Adrenal gland (tissue), 12 donors: ENCODE results near the gene PIM3. TPM values are rescaled to one million over a fixed set of nuclear protein-coding genes. Genes with fewer than 3 reads are reported as not detected.

Experiments used
- DNase-seq, 7 donors: peaks; one replicate each; pipeline ENCODE4 v3.0.0-alpha.2; 2019 to 2020
- H3K27ac ChIP-seq, 5 donors: fragments of 200-600 bp; sonication (generic) in 4 of 5; 1 replicate in 3 of 5; 2 replicates in 2 of 5; pipeline versions ENCODE4 v1.5.1 to v1.8.0; 2016 to 2020; ENCODE audit warnings: mild to moderate bottlenecking in 1 of 5
- H3K27me3 ChIP-seq: fragments of 200-600 bp; 2 replicates; pipeline ENCODE4 v1.8.0; 2021
- H3K36me3 ChIP-seq, 2 donors: fragments of 200-600 bp; replicated peaks in 1 of 2; 1 replicate in 1 of 2; 2 replicates in 1 of 2; pipeline versions ENCODE4 v1.5.1 to v1.8.0; 2018 to 2022
- H3K4me1 ChIP-seq, 2 donors: fragments of 200-600 bp; replicated peaks in 1 of 2; 1 replicate in 1 of 2; 2 replicates in 1 of 2; pipeline versions ENCODE4 v1.5.1 to v1.8.0; 2018 to 2021
- H3K4me3 ChIP-seq, 4 donors: fragments of 200-600 bp; sonication (generic) in 3 of 4; one replicate each; pipeline ENCODE4 v1.5.1; 2016 to 2018
- H3K9me3 ChIP-seq, 3 donors: fragments of 200-600 bp; sonication (generic) in 1 of 3; replicated peaks in 1 of 3; 1 replicate in 2 of 3; 2 replicates in 1 of 3; pipeline versions ENCODE4 v1.5.1 to v1.8.0; 2016 to 2021
- POLR2A ChIP-seq, 2 donors: fragments of 450-650 bp; IDR thresholded peaks; one replicate each; pipeline ENCODE4 v1.6.1; 2017; ENCODE audit warnings: antibody characterized with exemption in 2 of 2, mild to moderate bottlenecking in 2 of 2, moderate library complexity in 1 of 2
- WGBS, 4 donors: extraction: QIAGEN DNeasy Blood & Tissue Kit in 2 of 4; methylation state at CpG; one replicate each; pipeline versions ENCODE4 v1.1.5 to v1.1.7; 2013 to 2017; 5-methylcytosine and 5-hydroxymethylcytosine counted together
- intact Hi-C, 2 donors: fragments of 100-400 bp; cut with DNase I; formaldehyde crosslinking; loops; one replicate each; pipeline versions ENCODE4 v1.14.1 to v1.15.0; 2022 to 2023
- polyA plus RNA-seq, 3 donors: library from polyadenylated mRNA; stranded (reverse); fragments of 200-250 nt in 2 of 3; fragments of 350-450 nt in 1 of 3; fragmentation: Illumina TruSeq in 1 of 3; extraction: RNeasy Lipid Tissue Mini Kit (QIAGEN cat#74804) in 1 of 3; gene quantifications; one replicate each; pipeline ENCODE4 v1.2.3, GENCODE V29; 2013 to 2014
- total RNA-seq, 9 donors: library from RNA; depleted of rRNA in 4 of 9; stranded (reverse); fragments of >200 nt in 4 of 9; fragments of 120-200 nt in 1 of 9; fragmentation: NEBNext Ultra II Directional in 1 of 9; extraction: Animal tissue kit (Norgen Biotek cat#: 25700) in 1 of 9; gene quantifications; one replicate each; pipeline versions ENCODE4 v1.1.0 to v1.2.4, GENCODE V29; 2013 to 2023
- TF ChIP-seq, protein P1 (sequence below), 6 experiments: fragments of 450-650 bp in 4 of 6; fragments of 200-600 bp in 2 of 6; sonication (generic) in 1 of 6; IDR thresholded peaks; 1 replicate in 5 of 6; 2 replicates in 1 of 6; pipeline versions ENCODE4 v1.5.1 to v1.8.0; 2016 to 2021; ENCODE audit warnings: antibody characterized with exemption in 6 of 6, mild to moderate bottlenecking in 2 of 6, moderate library complexity in 1 of 6
- donor health status: healthy with polysubstance abuse.
- donor health status: Bipolar disorder and iron deficiency.
- donor health status: DM: yes; HTN: yes; CAD: no.
- donor health status: DM: no; HTN: no; CAD: no.
- donor health status: DM: no; HTN: no; CAD: no.
- donor health status: DM: yes; HTN: yes; CAD: no.

The PIM3 gene
- total and polyA plus RNA-seq, 12 donors: 7.2 to 99.2 (median 51.7) TPM

- H3K4me1 ChIP-seq: peaks cover 57 to 72% of the 10 kb centered on the region in 2 donors
- intact Hi-C loops: no loop called here
Observed at GRCh38 chr22:49968831-49969661, 8.5 kb downstream of the PIM3 start.

DNA sequence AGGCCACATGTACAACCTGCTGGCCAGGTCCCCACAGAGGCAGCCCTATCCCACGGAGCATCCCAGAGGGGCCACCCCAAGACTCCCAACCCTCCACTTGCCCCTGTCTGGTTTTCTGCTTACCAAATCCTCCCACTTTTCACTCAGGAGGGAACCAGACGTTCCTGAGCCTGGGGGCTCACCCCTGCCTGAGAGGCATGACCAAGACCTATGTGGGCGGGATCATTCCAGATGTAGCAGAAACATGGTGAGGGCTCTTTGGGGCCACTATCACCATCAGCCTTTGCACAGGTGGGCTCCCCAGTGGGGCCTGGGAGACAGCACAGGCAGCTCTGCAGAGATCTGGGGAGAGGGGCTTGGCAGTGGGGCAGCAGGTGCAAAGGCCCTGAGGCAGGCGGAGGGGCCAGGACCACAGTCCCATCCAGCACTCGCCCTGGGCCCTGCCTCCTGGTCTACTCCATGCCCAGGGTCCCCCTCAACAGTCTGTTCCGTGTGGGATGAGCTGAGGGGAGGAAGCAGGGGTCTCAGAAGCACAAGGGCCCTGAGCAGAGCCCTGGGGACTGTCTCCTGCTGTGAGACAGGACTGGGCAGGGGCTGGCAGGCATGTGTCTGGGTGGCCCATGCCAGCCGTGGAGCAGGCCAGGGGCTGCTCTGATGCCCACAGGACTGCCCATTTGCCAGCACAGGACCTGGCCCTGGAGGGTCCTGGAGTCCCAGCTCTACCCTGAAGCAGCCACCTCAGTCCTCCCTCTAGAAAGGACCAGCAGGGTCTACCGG, 9.4 kb downstream of the PIM3 start:
- H3K27ac ChIP-seq: peak overlapping the region; percentile 65 to 96 (median 94)
- TF ChIP-seq, protein P1, sequence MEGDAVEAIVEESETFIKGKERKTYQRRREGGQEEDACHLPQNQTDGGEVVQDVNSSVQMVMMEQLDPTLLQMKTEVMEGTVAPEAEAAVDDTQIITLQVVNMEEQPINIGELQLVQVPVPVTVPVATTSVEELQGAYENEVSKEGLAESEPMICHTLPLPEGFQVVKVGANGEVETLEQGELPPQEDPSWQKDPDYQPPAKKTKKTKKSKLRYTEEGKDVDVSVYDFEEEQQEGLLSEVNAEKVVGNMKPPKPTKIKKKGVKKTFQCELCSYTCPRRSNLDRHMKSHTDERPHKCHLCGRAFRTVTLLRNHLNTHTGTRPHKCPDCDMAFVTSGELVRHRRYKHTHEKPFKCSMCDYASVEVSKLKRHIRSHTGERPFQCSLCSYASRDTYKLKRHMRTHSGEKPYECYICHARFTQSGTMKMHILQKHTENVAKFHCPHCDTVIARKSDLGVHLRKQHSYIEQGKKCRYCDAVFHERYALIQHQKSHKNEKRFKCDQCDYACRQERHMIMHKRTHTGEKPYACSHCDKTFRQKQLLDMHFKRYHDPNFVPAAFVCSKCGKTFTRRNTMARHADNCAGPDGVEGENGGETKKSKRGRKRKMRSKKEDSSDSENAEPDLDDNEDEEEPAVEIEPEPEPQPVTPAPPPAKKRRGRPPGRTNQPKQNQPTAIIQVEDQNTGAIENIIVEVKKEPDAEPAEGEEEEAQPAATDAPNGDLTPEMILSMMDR (IDR thresholded peaks at IDR 0.05): no peak
- TF ChIP-seq POLR2A (IDR thresholded peaks at IDR 0.05): no peak
- H3K9me3 ChIP-seq: no peaks in the 10 kb centered on the region
- H3K4me1 ChIP-seq: peaks cover 48 to 63% of the 10 kb centered on the region in 2 donors
- H3K36me3 ChIP-seq: no peaks in the 10 kb centered on the region
- H3K4me3 ChIP-seq: no peak overlapping the region
- no peaks in the 10 kb centered on the region for H3K27me3 ChIP-seq
- 83 to 90% (median 85%) methylated on average over 5 to 8 of the region's 8 CpGs for WGBS, 4 donors
- intact Hi-C loops: no loop called here
- peak in 6 of 7 donors; percentile 23 to 55 (median 40) for DNase-seq

More at GRCh38 chr22:49968831-49969661, 8.5 kb downstream of the PIM3 start:
- Histone ChIP-seq H3K27ac (peak overlapping the region in 4 of 5 donors; percentile 94 to 97 (median 95)), H3K4me3 (no peak overlapping the region), H3K9me3 (no peaks in the 10 kb centered on the region), H3K27me3 (no peaks in the 10 kb centered on the region), H3K36me3 (peaks cover 0 to 2% of the 10 kb centered on the region in 2 donors)
- peak in 6 of 7 donors; percentile 30 to 59 (median 40) for DNase-seq
- 95 to 99% (median 96%) methylated on average over 4 to 16 of the region's 16 CpGs for WGBS, 4 donors
- TF ChIP-seq, protein P1 (IDR thresholded peaks at IDR 0.05): no peak
- no peak for TF ChIP-seq POLR2A (IDR thresholded peaks at IDR 0.05)

- intact Hi-C loops: no loop called here
- Histone ChIP-seq H3K9me3 (no peaks in the 10 kb centered on the region), H3K4me1 (peaks cover 47 to 56% of the 10 kb centered on the region in 2 donors), H3K4me3 (peak overlapping the region in 2 of 4 donors; percentile 26 to 53), H3K36me3 (no peaks in the 10 kb centered on the region), H3K27ac (peak overlapping the region; percentile 65 to 96 (median 94)), H3K27me3 (no peaks in the 10 kb centered on the region)
- whole genome bisulfite sequencing, 4 donors: 6 to 27% (median 13%) methylated on average over 6 to 32 of the region's 32 CpGs
- peak; percentile 96 to 99 (median 99) for DNase-seq
- TF ChIP-seq, protein P1 (IDR thresholded peaks at IDR 0.05): no peak
- peak; percentile 88 to 98 for TF ChIP-seq POLR2A (IDR thresholded peaks at IDR 0.05)
Observed at GRCh38 chr22:49970528-49971231, 10.1 kb downstream of the PIM3 start.
